ENCODE measurements around the gene NRP2. TPM values are rescaled to one million over a fixed set of nuclear protein-coding genes. Genes with fewer than 3 reads are reported as not detected.

The NRP2 gene
- polyA plus RNA-seq, 2 of the 4 experiments (the other 2 are of a cell fraction), result 144 to 159 TPM

DNA sequence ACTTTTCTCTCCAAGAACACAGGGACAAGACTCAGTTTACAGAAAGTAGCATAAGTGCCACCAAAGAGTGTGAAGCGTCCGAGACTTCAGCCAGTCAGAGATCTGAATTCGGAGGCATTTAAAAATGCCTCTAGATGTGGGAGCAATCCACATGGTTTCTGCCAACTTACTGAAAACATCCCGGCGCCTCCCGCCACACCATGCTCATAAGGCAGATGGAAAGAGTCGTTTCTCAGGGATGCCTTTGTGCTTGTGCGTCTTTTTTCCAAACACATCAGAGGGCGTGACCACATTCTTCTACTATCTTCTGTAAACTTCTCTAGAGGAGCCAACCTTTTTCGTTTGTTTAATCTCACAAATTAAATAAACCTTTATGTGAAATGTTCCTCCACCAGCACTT is 88.7 kb downstream of the NRP2 start:
- peak overlapping the region; percentile 49 to 72; a peak in 4 of 6 replicates for H3K27ac ChIP-seq
- peak overlapping the region; percentile 45 for H3K4me2 ChIP-seq
- WGBS (ENCODE audit: missing lambda C conversion rate), result 55% methylated on average over 10 of the region's 10 CpGs
- TF ChIP-seq NR3C1 (IDR thresholded peaks at IDR 0.05) (no peak), HOXB5 (CRISPR knock-in tag; IDR thresholded peaks at IDR 0.05) (no peak), CEBPB (IDR thresholded peaks at IDR 0.05) (no peak), ZNF302 (CRISPR knock-in tag; IDR thresholded peaks at IDR 0.05) (no peak), FOXS1 (CRISPR knock-in tag; IDR thresholded peaks at IDR 0.05) (no peak), FOSL2 (IDR thresholded peaks at IDR 0.05) (no peak), FOSL2 (CRISPR knock-in tag; IDR thresholded peaks at IDR 0.05) (no peak), RFX5 (IDR thresholded peaks at IDR 0.05) (no peak)
- TF ChIP-seq, protein P1, sequence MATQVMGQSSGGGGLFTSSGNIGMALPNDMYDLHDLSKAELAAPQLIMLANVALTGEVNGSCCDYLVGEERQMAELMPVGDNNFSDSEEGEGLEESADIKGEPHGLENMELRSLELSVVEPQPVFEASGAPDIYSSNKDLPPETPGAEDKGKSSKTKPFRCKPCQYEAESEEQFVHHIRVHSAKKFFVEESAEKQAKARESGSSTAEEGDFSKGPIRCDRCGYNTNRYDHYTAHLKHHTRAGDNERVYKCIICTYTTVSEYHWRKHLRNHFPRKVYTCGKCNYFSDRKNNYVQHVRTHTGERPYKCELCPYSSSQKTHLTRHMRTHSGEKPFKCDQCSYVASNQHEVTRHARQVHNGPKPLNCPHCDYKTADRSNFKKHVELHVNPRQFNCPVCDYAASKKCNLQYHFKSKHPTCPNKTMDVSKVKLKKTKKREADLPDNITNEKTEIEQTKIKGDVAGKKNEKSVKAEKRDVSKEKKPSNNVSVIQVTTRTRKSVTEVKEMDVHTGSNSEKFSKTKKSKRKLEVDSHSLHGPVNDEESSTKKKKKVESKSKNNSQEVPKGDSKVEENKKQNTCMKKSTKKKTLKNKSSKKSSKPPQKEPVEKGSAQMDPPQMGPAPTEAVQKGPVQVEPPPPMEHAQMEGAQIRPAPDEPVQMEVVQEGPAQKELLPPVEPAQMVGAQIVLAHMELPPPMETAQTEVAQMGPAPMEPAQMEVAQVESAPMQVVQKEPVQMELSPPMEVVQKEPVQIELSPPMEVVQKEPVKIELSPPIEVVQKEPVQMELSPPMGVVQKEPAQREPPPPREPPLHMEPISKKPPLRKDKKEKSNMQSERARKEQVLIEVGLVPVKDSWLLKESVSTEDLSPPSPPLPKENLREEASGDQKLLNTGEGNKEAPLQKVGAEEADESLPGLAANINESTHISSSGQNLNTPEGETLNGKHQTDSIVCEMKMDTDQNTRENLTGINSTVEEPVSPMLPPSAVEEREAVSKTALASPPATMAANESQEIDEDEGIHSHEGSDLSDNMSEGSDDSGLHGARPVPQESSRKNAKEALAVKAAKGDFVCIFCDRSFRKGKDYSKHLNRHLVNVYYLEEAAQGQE (IDR thresholded peaks at IDR 0.05), result no peak
- TF ChIP-seq, protein P2, sequence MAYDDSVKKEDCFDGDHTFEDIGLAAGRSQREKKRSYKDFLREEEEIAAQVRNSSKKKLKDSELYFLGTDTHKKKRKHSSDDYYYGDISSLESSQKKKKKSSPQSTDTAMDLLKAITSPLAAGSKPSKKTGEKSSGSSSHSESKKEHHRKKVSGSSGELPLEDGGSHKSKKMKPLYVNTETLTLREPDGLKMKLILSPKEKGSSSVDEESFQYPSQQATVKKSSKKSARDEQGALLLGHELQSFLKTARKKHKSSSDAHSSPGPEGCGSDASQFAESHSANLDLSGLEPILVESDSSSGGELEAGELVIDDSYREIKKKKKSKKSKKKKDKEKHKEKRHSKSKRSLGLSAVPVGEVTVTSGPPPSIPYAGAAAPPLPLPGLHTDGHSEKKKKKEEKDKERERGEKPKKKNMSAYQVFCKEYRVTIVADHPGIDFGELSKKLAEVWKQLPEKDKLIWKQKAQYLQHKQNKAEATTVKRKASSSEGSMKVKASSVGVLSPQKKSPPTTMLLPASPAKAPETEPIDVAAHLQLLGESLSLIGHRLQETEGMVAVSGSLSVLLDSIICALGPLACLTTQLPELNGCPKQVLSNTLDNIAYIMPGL (CRISPR knock-in tag; IDR thresholded peaks at IDR 0.05; ENCODE audit: borderline replicate concordance), result no peak
- TF ChIP-seq, protein P3, sequence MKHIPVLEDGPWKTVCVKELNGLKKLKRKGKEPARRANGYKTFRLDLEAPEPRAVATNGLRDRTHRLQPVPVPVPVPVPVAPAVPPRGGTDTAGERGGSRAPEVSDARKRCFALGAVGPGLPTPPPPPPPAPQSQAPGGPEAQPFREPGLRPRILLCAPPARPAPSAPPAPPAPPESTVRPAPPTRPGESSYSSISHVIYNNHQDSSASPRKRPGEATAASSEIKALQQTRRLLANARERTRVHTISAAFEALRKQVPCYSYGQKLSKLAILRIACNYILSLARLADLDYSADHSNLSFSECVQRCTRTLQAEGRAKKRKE (CRISPR knock-in tag; IDR thresholded peaks at IDR 0.05; ENCODE audit: low read depth), result no peak
- TF ChIP-seq, protein P4, sequence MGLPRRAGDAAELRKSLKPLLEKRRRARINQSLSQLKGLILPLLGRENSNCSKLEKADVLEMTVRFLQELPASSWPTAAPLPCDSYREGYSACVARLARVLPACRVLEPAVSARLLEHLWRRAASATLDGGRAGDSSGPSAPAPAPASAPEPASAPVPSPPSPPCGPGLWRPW (IDR thresholded peaks at IDR 0.05), result no peak
- ATAC-seq (peak in 1 of 2 experiments; percentile 46; a peak in 2 of 6 replicates), FAIRE-seq (no peak), DNase-seq (ENCODE audit: low read depth in 1 of 2, low spot score in 1 of 2) (peak in 1 of 2 experiments; percentile 64)
- peaks cover 58% of the 10 kb centered on the region for H3K4me1 ChIP-seq
- H3K4me3 ChIP-seq, result no peak overlapping the region
- POLR2A ChIA-PET, result no interaction called here
- no peaks in the 10 kb centered on the region for H3K9me3 ChIP-seq
- CTCF ChIA-PET, result interaction anchor here (2.5 kb wide), 1 partner anchor 155 kb away, joined by 9 read pairs; no protein-coding TSS in a partner anchor

DNA sequence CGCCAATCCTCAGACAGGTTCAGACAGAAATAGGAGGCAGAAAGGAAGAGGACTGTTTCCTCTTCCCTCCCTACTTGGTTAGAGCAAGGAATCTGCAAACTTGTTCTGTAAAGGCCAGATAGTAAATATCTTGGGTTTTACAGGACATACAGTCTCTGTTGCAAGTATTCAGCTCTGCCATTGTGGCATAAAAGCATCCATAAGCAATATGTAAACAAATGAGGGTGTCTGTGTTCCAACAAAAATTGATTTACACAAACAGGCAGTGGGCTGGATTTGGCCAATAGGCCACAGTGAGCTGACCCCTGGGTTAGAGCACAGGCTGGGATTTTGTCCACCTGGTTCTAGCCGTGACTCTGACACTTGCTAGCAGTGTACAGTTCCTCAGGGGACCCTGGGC is 89.4 kb downstream of the NRP2 start:
- ChIA-PET POLR2A (no interaction called here), CTCF (interaction anchor here (2.5 kb wide), 1 partner anchor 154 kb away, joined by 9 read pairs; no protein-coding TSS in a partner anchor)
- Histone ChIP-seq H3K27ac (peak overlapping the region; percentile 49 to 72; a peak in 4 of 6 replicates), H3K4me3 (no peak overlapping the region), H3K9me3 (no peaks in the 10 kb centered on the region), H3K4me1 (peaks cover 52% of the 10 kb centered on the region), H3K4me2 (peak overlapping the region; percentile 45)
- no peak for DNase-seq (ENCODE audit: low read depth in 1 of 2, low spot score in 1 of 2)
- TF ChIP-seq, protein P3 (CRISPR knock-in tag; IDR thresholded peaks at IDR 0.05; ENCODE audit: low read depth), result no peak
- TF ChIP-seq, protein P5, sequence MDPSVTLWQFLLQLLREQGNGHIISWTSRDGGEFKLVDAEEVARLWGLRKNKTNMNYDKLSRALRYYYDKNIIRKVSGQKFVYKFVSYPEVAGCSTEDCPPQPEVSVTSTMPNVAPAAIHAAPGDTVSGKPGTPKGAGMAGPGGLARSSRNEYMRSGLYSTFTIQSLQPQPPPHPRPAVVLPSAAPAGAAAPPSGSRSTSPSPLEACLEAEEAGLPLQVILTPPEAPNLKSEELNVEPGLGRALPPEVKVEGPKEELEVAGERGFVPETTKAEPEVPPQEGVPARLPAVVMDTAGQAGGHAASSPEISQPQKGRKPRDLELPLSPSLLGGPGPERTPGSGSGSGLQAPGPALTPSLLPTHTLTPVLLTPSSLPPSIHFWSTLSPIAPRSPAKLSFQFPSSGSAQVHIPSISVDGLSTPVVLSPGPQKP (IDR thresholded peaks at IDR 0.05; ENCODE audit: low read depth, low read length), result no peak
- TF ChIP-seq, protein P4 (IDR thresholded peaks at IDR 0.05), result no peak
- TF ChIP-seq HEYL (CRISPR knock-in tag; IDR thresholded peaks at IDR 0.05) (no peak), ZNF302 (CRISPR knock-in tag; IDR thresholded peaks at IDR 0.05) (no peak), CHD4 (IDR thresholded peaks at IDR 0.05; ENCODE audit: borderline replicate concordance) (no peak), BHLHE40 (IDR thresholded peaks at IDR 0.05; ENCODE audit: low read depth, low read length) (no peak), CBX8 (IDR thresholded peaks at IDR 0.05) (no peak), GATA3 (IDR thresholded peaks at IDR 0.05; ENCODE audit: borderline replicate concordance) (no peak), NFE2L2 (conservative IDR thresholded peaks at IDR 0.05; ENCODE audit: low read length) (no peak), NPAS2 (CRISPR knock-in tag; IDR thresholded peaks at IDR 0.05; ENCODE audit: borderline replicate concordance) (no peak), EHF (CRISPR knock-in tag; IDR thresholded peaks at IDR 0.05) (no peak), SREBF2 (IDR thresholded peaks at IDR 0.05) (no peak)
- no peak for FAIRE-seq
- WGBS (ENCODE audit: missing lambda C conversion rate), result 88% methylated on average over 2 of the region's 2 CpGs
- ATAC-seq, result no peak

All from A549 (cell line).